Transverse colon (tissue), 4 donors: Measurements from ENCODE around the gene HECTD4. TPM values are rescaled to one million over a fixed set of nuclear protein-coding genes. Genes with fewer than 3 reads are reported as not detected.

ENCODE experiments used
- DNase-seq: peaks from one replicate; pipeline ENCODE4 v3.0.0-alpha.2; 2019
- H3K27ac ChIP-seq, 4 donors: fragments of 200-600 bp; sonication (generic); 2 replicates each; pipeline ENCODE4 v1.5.1; 2016 to 2018; ENCODE audit warnings: inconsistent platforms in 4 of 4
- H3K27me3 ChIP-seq: fragments of 200-600 bp; sonication (generic); 2 replicates; pipeline ENCODE4 v1.5.1; 2017; ENCODE audit warnings: inconsistent platforms
- H3K36me3 ChIP-seq, 4 donors: fragments of 200-600 bp; sonication (generic); 2 replicates each; pipeline ENCODE4 v1.5.1; 2017 to 2019; ENCODE audit warnings: inconsistent platforms in 4 of 4
- H3K4me1 ChIP-seq, 4 donors: fragments of 200-600 bp; sonication (generic); 2 replicates each; pipeline ENCODE4 v1.5.1; 2017 to 2020; ENCODE audit warnings: inconsistent platforms in 4 of 4
- H3K4me3 ChIP-seq, 4 donors: fragments of 200-600 bp; sonication (generic); 1 replicate in 1 of 4; 2 replicates in 3 of 4; pipeline versions ENCODE4 v1.5.1 to v1.6.1; 2017 to 2019; ENCODE audit warnings: inconsistent platforms in 4 of 4
- H3K9me3 ChIP-seq, 2 donors: fragments of 200-600 bp; sonication (generic); 2 replicates each; pipeline ENCODE4 v1.5.1; 2017 to 2019; ENCODE audit warnings: inconsistent platforms in 2 of 2
- EP300 ChIP-seq: sonication (generic); formaldehyde crosslinking; IDR thresholded peaks from one replicate; pipeline ENCODE4 v1.6.1; 2017; ENCODE audit warnings: antibody characterized with exemption, low read depth
- POLR2A ChIP-seq: fragments of 450-650 bp; IDR thresholded peaks from one replicate; pipeline ENCODE4 v1.6.1; 2016; ENCODE audit warnings: antibody characterized with exemption, mild to moderate bottlenecking, moderate library complexity
- POLR2AphosphoS5 ChIP-seq, 3 donors: sonication (generic); formaldehyde crosslinking; IDR thresholded peaks; one replicate each; pipeline ENCODE4 v1.6.1; 2016; ENCODE audit warnings: antibody characterized with exemption in 3 of 3
- WGBS, 2 donors: methylation state at CpG; one replicate each; pipeline ENCODE4 v1.1.5; 2018; ENCODE audit warnings: low coverage in 1 of 2; 5-methylcytosine and 5-hydroxymethylcytosine counted together
- in situ Hi-C, 4 donors: fragments of 200-750 bp; cut with MboI; loops; one replicate each; pipeline versions ENCODE4 v1.15.0 to v1.15.1; 2017; ENCODE audit warnings: low sequenced_read_pairs in 3 of 4, low pct_ligation_motif_present in 1 of 4, low pct_unique_long_range_greater_than_20kb in 1 of 4
- intact Hi-C: fragments of 100-400 bp; cut with DNase I; formaldehyde crosslinking; loops from one replicate; pipeline ENCODE4 v1.15.1; 2023; ENCODE audit warnings: low total_unique reads
- total RNA-seq, 4 donors: library from RNA; depleted of rRNA; stranded (reverse); fragments of >200 nt; gene quantifications; one replicate each; pipeline ENCODE4 v1.1.0, GENCODE V29; 2016
- TF ChIP-seq, protein P1 (sequence below), 5 experiments: fragments of 200-600 bp in 3 of 5; fragments of 450-650 bp in 2 of 5; sonication (generic) in 3 of 5; IDR thresholded peaks; 1 replicate in 2 of 5; 2 replicates in 3 of 5; pipeline ENCODE4 v1.5.1; 2016 to 2017; ENCODE audit warnings: antibody characterized with exemption in 5 of 5, inconsistent platforms in 3 of 5, mild to moderate bottlenecking in 2 of 5, moderate library complexity in 1 of 5

Gene HECTD4
- total RNA-seq, 4 donors from 2014 or later, result 52.6 to 171 (median 121) TPM

DNA sequence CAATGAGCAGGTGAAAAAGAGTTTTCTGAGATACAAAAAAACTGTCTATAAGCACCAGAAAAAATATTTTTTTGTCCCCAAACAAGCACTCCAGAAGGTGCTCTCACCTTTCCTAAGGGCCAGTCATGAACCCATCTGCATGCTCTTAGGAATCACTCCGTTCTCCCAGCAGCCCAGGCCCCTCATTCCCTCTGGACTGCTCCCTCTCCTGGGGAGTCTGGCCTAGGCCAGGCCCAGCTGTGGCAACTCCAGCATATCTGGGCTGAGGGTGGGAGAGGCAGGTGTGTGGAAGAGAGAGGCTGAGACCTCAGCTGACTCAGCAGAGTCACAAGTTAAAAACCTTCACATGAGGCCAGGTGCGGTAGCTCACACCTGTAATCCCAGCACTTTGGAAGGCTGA, 202.3 kb downstream of the HECTD4 start:
- TF ChIP-seq, protein P1, sequence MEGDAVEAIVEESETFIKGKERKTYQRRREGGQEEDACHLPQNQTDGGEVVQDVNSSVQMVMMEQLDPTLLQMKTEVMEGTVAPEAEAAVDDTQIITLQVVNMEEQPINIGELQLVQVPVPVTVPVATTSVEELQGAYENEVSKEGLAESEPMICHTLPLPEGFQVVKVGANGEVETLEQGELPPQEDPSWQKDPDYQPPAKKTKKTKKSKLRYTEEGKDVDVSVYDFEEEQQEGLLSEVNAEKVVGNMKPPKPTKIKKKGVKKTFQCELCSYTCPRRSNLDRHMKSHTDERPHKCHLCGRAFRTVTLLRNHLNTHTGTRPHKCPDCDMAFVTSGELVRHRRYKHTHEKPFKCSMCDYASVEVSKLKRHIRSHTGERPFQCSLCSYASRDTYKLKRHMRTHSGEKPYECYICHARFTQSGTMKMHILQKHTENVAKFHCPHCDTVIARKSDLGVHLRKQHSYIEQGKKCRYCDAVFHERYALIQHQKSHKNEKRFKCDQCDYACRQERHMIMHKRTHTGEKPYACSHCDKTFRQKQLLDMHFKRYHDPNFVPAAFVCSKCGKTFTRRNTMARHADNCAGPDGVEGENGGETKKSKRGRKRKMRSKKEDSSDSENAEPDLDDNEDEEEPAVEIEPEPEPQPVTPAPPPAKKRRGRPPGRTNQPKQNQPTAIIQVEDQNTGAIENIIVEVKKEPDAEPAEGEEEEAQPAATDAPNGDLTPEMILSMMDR (IDR thresholded peaks at IDR 0.05), result no peak
- TF ChIP-seq POLR2AphosphoS5 (IDR thresholded peaks at IDR 0.05) (no peak), POLR2A (no peak), EP300 (no peak)
- in situ Hi-C loops (no loop called here), intact Hi-C loops (loop anchor here (5.0 kb wide), 1 partner anchor 1823 kb away; no protein-coding TSS in a partner anchor)
- no peaks in the 10 kb centered on the region for H3K27me3 ChIP-seq
- H3K4me3 ChIP-seq, result no peak overlapping the region
- 92 to 100% methylated on average over 1 to 2 of the region's 2 CpGs for WGBS, 2 donors
- H3K36me3 ChIP-seq, result peaks cover 0 to 57% (median 25%) of the 10 kb centered on the region in 4 donors
- DNase-seq, result no peak
- H3K9me3 ChIP-seq, result no peaks in the 10 kb centered on the region
- no peak overlapping the region for H3K27ac ChIP-seq
- H3K4me1 ChIP-seq, result no peaks in the 10 kb centered on the region

DNA sequence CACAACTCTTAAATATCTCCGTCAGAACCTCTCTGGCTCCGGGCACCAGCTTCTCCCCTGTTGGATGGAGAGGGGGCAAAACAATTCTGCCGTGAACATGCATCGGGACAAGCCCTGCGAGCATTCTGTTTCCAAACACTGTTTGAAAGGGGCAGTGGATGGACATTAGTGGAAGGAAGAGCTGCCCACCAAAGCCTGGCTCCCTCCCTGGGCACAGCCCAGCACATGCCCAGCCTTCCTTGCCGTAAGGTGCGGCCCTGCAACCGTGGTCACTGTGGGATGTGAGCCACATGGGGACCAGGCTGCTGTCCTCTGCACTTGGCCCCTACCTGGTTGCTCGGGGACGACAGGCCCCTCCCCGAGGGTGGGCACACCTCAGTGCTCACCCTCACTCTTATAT, 202.9 kb downstream of the HECTD4 start:
- in situ Hi-C loops, result no loop called here
- peaks cover 0 to 51% (median 24%) of the 10 kb centered on the region in 4 donors for H3K36me3 ChIP-seq
- intact Hi-C loops, result loop anchor here (5.0 kb wide), 1 partner anchor 1822 kb away; no protein-coding TSS in a partner anchor
- no peaks in the 10 kb centered on the region for H3K27me3 ChIP-seq
- H3K27ac ChIP-seq, result no peak overlapping the region
- TF ChIP-seq POLR2A (no peak), EP300 (no peak), POLR2AphosphoS5 (IDR thresholded peaks at IDR 0.05) (no peak)
- TF ChIP-seq, protein P1 (IDR thresholded peaks at IDR 0.05), result no peak
- H3K4me3 ChIP-seq, result no peak overlapping the region
- DNase-seq, result no peak
- H3K9me3 ChIP-seq, result no peaks in the 10 kb centered on the region
- 95% methylated on average over 11 of the region's 11 CpGs; no CpG with 5 or more reads in 1 of the 2 donors for WGBS, 2 donors
- H3K4me1 ChIP-seq, result no peaks in the 10 kb centered on the region

DNA sequence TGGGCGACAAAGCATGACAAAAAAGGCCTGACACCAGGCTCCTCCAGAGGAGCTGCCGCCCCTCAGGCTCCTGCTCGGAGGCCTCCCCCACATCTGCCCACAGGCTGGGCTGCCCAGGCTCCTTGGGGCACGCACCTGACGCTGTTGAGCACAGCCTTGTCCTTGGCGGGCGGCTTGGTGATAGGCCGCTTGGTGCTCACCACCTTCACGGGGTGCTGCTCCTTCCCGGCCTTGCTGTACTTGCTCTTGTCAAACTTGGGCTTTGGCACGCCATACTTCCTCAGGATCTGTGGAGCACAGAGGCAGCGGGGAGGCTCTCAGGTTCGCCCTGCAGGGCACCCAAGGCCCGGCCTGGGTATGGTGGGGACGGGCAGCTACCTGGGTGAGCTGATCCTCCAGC, 203.4 kb downstream of the HECTD4 start:
- no peak for DNase-seq
- in situ Hi-C loops, result no loop called here
- Histone ChIP-seq H3K4me3 (no peak overlapping the region), H3K27me3 (no peaks in the 10 kb centered on the region), H3K9me3 (no peaks in the 10 kb centered on the region), H3K27ac (no peak overlapping the region), H3K4me1 (no peaks in the 10 kb centered on the region), H3K36me3 (peaks cover 0 to 45% (median 20%) of the 10 kb centered on the region in 4 donors)
- TF ChIP-seq EP300, result no peak
- no peak for TF ChIP-seq POLR2A
- TF ChIP-seq, protein P1 (IDR thresholded peaks at IDR 0.05), result no peak
- TF ChIP-seq POLR2AphosphoS5 (IDR thresholded peaks at IDR 0.05), result no peak
- 80 to 97% methylated on average over 1 to 14 of the region's 15 CpGs for WGBS, 2 donors
- intact Hi-C loops, result loop anchor here (5.0 kb wide), 1 partner anchor 1821 kb away; no protein-coding TSS in a partner anchor

DNA sequence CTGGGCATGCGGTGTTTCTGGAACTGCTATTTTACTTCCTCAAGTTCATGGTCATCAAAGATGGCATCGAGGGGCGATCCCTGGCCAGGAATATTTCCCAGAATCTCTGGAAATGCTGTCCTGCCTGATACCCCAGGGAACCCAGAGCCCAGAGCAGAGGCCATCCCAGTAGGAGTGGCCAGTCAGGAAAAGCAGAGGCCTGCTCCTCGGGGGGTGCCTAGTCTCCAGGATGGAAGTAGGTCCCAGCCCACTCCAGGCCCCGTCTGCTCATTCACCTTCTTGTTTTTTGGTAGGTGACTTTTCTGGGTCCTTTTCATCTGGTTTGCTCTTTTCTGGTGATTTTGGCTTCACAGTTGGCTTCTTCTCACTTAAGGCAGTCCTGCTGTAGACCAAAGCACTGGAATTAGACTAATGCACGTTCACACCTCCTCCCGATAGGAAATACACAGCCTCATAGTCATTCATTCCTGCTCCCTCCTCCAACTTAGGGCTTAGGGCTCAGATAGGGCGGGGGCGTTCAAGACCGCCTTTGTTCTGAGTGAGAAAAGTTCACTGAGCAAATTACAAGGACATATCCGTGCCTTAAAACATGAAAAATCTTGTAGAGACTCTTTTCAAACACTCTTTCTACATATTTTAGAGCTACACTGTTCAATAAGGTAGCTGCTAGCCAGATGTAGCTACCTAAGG, 205.8 kb downstream of the HECTD4 start:
- Histone ChIP-seq H3K4me3 (no peak overlapping the region), H3K27me3 (no peaks in the 10 kb centered on the region), H3K27ac (no peak overlapping the region), H3K36me3 (peaks cover 0 to 50% (median 16%) of the 10 kb centered on the region in 4 donors), H3K9me3 (no peaks in the 10 kb centered on the region), H3K4me1 (no peaks in the 10 kb centered on the region)
- 88 to 91% methylated on average over 8 to 11 of the region's 11 CpGs for WGBS, 2 donors
- intact Hi-C loops (loop anchor here (5.0 kb wide), 1 partner anchor 1819 kb away; no protein-coding TSS in a partner anchor), in situ Hi-C loops (no loop called here)
- TF ChIP-seq EP300 (no peak), POLR2AphosphoS5 (IDR thresholded peaks at IDR 0.05) (no peak), POLR2A (no peak)
- TF ChIP-seq, protein P1 (IDR thresholded peaks at IDR 0.05), result no peak
- no peak for DNase-seq
